Activated CD4-positive, alpha-beta T cell treated with anti-CD3 and anti-CD28 coated beads for 24 hours (primary cell): Measurements from ENCODE around the gene MLC1.

ENCODE experiments used
- DNase-seq, 2 donors: peaks; one replicate each; pipeline ENCODE4 v3.0.0-alpha.2; 2020; ENCODE audit warnings: low read depth in 2 of 2

Gene MLC1

GRCh38 chr22:50016308-50016987 lies 68.8 kb downstream of the MLC1 start:
- no peak for DNase-seq

- DNase-seq, result no peak
Measured at GRCh38 chr22:50015451-50016307, 69.5 kb downstream of the MLC1 start.

- DNase-seq, result no peak
Measured at GRCh38 chr22:50014655-50015401, 70.4 kb downstream of the MLC1 start.

- DNase-seq, result no peak
Measured at GRCh38 chr22:50014053-50014501, 71.1 kb downstream of the MLC1 start.

GRCh38 chr22:50012211-50013181 lies 72.7 kb downstream of the MLC1 start, which contains the start of gene IL17REL:
Gene IL17REL, minus strand, starts transcription at chr22:50012765. Its CDS starts 119 bp downstream, at chr22:50012646.
- DNase-seq, result no peak

- DNase-seq, result no peak
Measured at GRCh38 chr22:50011447-50012210, 73.6 kb downstream of the MLC1 start.

GRCh38 chr22:50010676-50011446 lies 74.4 kb downstream of the MLC1 start:
- no peak for DNase-seq

- DNase-seq, result no peak
Measured at GRCh38 chr22:50009765-50010675, 75.2 kb downstream of the MLC1 start.
